ENCODE measurements around the gene SNX5.

- TF ChIP-seq CTCF (IDR thresholded peaks at IDR 0.05) (no peak), EZH2 (IDR thresholded peaks at IDR 0.05; ENCODE audit: borderline replicate concordance, insufficient read depth, low read depth, low read length, poor library complexity, severe bottlenecking) (no peak)
These were observed 52.1 kb downstream of the SNX5 start for GRCh38 chr20:17916433-17916891.
